GM21717 (cell line): ENCODE results near the gene IL7R.
"Not testable (repeated sequence)": the region's sequence is repeated elsewhere in the genome, so short reads cannot be mapped to it uniquely, and the experiment has no call there.

ENCODE experiments used
- ATAC-seq: cut with Tn5 transposase; IDR thresholded peaks from one replicate; pipeline ENCODE4 v1.9.1; 2021; ENCODE audit warnings: mild to moderate bottlenecking, moderate library complexity; ENCODE audit not compliant: unreplicated experiment

IL7R gene

GRCh38 chr5:35870605-35871004 is 13.9 kb downstream of the IL7R start:
- no peak for ATAC-seq

DNA sequence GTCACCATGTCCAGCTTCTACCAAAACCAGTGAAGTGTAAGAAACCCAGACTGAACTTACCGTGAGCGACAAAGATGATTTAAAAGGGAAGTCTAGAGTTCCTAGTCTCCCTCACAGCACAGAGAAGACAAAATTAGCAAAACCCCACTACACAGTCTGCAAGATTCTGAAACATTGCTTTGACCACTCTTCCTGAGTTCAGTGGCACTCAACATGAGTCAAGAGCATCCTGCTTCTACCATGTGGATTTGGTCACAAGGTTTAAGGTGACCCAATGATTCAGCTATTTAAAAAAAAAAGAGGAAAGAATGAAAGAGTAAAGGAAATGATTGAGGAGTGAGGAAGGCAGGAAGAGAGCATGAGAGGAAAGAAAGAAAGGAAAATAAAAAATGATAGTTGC is 19.8 kb downstream of the IL7R start:
- ATAC-seq, result no peak

GRCh38 chr5:35876922-35877321 is 20.2 kb downstream of the IL7R start:
- ATAC-seq, result no peak

DNA sequence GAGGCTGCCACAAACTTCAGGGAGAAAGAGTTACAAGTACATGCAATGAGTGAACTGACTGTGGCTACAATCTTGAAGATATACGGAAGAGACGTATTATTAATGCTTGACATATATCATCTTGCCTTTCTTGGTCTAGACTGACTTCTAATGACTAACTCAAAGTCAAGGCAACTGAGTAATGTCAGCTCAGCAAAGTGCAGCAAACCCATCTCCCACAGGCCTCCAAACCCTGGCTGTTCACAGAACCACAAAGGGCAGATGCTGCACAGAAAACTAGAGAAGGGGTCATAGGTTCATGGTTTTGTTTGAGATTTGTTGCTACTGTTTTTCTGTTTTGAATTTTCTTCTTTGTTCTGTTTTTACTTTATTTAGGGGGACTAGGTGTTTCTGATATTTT is 21.0 kb downstream of the IL7R start:
- no peak for ATAC-seq

DNA sequence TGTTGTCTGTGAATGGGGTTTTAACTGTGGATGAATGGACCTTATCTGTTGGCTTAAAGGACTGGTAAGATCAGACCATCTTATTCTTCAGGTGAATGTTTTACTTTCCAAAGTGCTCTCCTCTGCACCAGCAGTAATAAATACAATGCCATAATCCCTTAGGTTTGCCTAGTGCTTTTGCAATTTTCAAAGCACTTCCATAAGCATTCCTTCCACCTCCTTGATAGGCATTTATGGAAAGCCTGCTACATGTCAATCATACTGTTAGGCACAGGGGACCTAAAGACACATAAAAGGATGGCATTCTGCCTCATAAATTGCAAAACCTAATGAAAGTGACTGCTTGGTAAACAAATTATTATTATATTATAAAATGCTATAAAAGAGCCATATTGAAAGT is 21.4 kb downstream of the IL7R start:
- no peak for ATAC-seq

DNA sequence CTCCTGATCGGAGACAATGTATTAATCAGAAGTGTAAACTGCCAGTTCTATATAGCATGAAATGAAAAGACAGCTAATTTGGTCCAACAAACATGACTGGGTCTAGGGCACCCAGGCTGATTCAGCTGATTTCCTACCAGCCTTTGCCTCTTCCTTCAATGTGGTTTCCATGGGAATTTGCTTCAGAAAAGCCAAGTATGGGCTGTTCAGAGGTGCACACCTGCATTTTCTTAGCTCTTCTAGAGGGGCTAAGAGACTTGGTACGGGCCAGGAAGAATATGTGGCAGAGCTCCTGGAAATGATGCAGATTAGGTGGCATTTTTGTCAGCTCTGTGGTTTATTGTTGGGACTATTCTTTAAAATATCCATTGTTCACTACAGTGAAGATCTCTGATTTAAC is 22.4 kb downstream of the IL7R start:
- no peak for ATAC-seq

GRCh38 chr5:35879649-35880048 is 23.0 kb downstream of the IL7R start:
- no peak for ATAC-seq

- no peak for ATAC-seq
These were observed 23.5 kb downstream of the IL7R start for GRCh38 chr5:35880156-35880555.

DNA sequence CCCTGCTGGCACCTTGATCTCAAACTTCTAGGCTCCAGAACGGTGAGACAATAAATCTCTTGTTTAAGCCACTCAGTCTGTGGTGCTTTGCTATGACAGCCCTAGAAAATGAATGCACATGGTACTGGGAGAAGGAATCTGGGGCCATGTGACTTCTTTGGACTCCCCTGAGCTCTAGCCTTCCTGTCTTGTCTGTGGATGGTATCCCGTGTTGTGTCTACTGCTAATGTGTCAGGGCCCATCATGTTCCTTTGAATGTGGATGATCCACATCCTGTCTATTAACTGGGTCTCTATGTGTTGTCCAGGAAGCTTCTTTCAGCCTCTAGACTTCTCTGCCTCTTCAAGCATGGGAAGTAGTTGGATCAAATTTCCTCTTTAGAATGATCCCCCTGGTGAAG is 25.1 kb downstream of the IL7R start:
- no peak for ATAC-seq

DNA sequence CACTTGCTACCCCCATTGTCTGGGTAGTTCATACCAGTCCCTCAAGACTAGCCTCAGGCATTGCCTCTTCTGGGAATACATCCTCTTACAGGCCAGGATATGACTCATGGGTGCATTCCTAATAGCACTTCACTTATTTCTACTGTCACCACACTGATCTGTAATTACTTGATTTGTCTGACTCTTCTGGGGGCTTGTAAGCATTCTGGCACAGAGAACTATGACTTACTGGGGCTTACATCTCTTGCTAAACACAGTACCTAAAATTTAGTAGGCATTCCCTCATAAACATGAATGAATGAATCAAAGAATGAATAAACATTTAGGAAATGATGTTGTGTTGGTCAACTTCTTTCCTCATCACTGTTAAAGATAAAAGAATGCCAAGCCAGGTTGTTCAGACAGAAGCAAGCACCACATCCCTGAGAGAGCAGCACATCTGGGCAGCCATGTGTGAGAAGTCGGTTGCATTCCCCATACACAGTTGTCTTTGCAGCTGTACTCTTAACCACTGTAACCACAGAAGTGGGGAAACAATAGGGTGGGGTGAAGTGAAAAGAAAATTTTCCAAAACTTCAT is 27.6 kb downstream of the IL7R start:
- no peak for ATAC-seq

DNA sequence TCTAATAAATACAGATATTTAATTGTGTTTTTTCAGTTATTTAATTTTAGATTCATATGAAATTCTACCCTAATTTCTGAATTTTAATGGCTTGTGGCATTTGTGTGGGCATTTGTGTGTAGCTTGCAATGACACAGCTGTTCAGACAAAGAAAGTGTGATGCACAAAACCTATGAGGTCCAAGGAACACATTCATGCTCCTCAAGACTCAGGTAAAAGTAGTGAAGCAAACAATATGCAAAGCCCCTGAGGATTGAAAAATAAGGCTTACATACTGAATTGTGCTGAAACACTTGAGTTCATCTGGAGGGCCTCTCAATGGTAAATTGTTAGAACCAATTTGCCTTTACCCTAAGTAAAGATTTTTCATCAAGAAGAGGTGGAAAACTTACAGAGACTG is 28.1 kb downstream of the IL7R start:
- ATAC-seq, result no peak

DNA sequence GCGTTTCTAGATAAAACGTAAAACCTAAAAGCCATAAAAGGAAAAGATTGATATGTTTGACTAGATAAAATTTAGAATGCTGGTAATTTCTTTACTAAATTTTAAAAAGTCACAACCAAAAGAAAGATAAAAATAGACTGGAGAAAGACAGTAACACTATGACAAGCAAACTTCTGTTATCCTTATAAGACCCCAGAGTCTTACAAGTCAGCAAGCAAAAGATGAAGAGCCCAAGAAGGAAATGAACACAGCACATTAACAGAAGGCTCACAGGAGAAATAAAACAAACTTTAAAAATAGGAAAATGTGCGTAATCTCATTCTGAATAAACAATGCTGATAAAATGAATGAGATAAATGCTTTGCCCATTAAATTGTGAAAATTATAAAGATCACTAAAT is 29.7 kb downstream of the IL7R start:
- ATAC-seq, result no peak

DNA sequence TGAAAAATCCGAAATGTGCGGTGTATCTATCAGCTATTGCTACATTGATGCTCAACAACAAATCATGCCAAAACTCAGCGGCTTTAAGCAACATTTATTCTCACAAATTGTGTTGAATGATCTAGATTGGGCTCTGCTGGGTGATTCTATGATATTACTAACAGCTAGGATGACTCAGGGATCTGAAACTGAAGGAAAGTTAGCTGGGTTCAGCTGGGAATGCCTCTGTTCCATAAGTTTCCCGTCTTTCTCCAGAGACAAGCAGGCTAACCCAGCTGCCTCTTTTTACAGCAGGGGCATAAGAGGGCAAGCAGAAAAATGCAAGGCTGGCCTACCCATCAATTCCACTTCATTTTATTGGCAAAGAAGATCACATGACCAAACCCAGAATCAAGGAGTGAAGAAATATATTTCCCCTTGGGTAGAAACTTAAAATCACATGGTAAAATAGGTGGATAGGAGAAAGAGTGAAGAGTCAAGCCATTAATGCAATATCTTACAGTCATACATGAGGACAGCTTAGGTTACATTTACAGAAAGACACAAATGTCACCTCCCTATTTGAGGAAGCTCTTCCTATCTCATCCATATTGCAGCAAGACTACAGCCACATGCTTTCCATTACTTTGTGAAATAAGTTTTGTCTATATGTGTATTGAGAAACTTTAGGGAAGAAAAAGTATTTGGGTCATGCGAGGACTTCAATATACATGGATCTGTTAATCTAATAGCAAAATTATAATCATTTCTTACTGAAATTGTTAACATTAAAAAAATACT is 30.8 kb downstream of the IL7R start:
- no peak for ATAC-seq

DNA sequence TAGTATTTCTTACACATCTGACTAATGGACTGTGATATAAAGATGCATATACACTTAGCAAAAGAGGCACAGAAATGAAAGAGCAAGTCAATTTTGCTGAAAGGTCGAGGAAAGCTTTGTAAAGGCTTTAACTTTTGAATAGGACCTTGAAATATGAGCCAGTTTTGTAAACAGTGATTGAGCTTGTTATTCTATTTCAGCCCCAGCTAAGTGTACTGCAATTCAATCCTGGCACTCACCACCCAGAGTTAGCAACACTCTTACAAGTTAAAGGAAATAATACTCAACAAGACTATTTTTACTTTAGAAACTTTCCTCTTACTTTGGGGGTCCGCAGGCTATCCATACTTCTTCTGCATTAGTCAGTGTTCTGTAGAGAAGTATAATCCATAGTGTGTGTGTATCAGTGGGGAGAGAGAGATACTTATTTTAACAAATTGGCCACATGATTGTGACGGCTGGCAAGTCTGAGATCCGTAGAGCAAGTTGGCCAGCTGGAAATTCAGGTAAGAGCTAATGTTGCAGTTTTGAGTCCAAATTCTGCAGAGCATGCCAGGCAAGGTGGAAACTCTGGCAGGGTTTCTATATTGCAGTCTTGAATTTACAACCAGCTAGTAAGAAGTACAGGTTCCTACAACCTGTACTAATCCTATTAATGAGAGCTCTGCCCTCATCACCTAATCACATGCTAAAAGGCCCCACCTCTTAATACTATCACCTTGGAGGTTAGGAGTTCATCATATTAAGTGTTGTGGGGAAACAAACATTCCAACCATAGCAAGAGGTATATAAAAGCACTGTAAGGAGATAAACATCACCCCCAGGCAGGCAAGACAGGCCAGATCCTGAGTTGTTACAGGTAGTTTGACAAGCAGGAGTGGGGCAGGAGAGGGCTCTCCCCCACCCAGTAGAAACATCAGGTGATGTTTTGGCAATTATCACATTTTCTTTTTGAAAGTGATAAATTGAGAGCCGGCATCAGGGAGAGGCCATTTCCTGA is 33.6 kb downstream of the IL7R start:
- ATAC-seq, result no peak

DNA sequence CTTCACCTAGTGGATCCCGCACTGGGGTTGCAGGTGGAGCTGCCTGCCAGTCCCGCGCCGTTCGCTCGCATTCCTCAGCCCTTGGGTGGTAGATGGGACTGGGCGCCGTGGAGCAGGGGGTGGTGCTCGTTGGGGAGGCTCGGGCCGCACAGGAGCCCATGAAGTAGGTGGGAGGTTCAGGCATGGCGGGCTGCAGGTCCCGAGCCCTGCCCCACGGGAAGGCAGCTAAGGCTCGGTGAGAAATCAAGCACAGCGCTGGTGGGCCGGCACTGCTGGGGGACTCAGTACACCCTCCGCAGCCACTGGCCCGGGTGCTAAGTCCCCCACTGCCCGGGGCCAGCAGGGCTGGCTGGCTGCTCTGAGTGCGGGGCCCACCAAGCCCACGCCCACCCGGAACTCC is 36.1 kb downstream of the IL7R start:
- ATAC-seq, result not testable (repeated sequence)

DNA sequence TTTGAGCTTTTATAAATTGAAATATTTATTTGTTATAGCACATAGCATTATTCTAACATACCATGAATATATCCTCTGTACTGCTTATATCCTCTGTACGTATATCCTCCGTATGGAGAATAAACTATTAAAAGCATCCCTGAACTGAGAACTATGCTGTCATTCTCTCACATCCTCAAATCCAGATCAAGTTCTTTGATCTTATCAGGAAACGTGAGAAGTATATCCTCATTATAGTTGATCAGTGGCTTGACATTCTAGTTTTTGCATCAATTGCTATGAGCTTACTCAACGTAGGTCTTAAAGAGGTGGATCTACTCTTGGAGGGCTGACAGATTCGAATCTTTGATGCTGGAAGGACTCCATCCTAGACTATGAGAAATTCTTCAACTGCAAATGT is 37.4 kb downstream of the IL7R start:
- no peak for ATAC-seq

GRCh38 chr5:35898952-35899660 is 42.4 kb downstream of the IL7R start:
- no peak for ATAC-seq

DNA sequence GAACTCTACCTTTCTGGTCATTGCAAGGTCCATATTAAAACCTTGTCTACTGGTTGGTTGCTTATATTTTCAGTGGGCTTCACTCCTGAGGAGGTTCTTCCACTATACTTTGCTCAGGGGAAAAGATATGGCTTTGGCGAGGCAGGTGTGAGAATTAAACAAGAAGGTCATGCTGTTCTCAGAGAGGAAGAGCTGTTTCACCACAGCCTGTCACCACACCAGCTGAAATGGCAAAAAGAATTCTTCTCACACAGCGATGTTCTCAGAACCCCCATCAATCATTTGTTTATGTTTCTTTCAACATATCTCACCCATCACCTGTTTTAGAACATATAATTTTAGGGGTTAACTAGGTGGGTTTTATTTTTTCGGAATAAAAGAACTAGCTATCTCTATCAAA is 43.1 kb downstream of the IL7R start:
- ATAC-seq, result no peak

DNA sequence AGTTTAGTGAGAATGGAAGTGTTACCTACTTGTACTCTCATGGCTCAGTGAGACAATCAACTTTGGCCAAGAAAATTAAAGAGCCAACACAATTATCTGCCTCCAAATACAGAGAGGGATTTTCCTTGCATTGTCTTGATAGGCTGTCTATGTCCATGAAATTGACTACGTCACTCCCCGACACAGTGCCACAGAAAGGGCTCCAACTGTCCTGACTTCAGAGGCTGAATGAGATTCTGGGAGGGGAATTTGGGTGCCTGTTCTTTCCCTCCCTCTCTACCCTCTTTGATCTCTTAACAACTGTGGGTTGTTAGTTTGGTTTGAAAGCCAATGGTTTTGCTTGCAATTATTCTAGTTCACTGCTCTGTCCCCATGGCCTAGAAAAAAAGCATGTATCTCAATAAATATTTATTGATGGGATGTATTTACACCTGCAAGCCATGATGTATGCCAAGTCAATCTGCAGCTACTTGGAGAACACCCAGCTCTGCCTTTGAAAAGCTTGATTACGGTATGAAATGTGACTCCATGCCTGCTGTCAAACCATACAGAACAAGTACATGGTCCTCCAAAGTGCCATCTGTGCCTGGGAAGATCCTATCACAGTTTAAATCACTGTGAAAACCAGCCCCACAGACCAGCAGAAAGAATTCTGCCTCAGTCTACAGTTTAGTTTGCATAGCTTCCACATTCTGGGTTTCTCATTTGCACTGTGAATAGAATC is 44.4 kb downstream of the IL7R start:
- ATAC-seq, result no peak

GRCh38 chr5:35902046-35902672 is 45.5 kb downstream of the IL7R start:
- peak; percentile 43 for ATAC-seq
